Kidney (tissue), 14 donors: ENCODE measurements around the gene SH3BGRL2. TPM values are rescaled to one million over a fixed set of nuclear protein-coding genes. Genes with fewer than 3 reads are reported as not detected.
A peak's percentile ranks its signal among the peaks of the same experiment; 100 is the strongest.

Source experiments
- DNase-seq, 5 donors: peaks; one replicate each; pipeline ENCODE4 v3.0.0-alpha.2; 2013 to 2020
- FAIRE-seq: peaks from 2 replicates; lab custom pipeline; 2012; peaks lifted over from hg19 to GRCh38; lab: Jason Lieb, UNC
- H3K27ac ChIP-seq, 2 donors: one replicate each; pipeline ENCODE4 v1.7.0; 2013; ENCODE audit warnings: low read depth in 2 of 2, low read length in 2 of 2, inconsistent platforms in 1 of 2
- H3K27me3 ChIP-seq: one replicate; pipeline ENCODE4 v1.7.1; 2013; ENCODE audit warnings: low read length, inconsistent platforms; ENCODE audit not compliant: control insufficient read depth, insufficient read depth
- H3K36me3 ChIP-seq, 3 donors: one replicate each; pipeline versions ENCODE4 v1.7.0 to v1.7.1; 2013; ENCODE audit warnings: low read length in 3 of 3, control low read depth in 1 of 3, inconsistent platforms in 1 of 3; ENCODE audit not compliant: insufficient read depth in 3 of 3, control insufficient read depth in 2 of 3
- H3K4me1 ChIP-seq, 3 donors: one replicate each; pipeline versions ENCODE4 v1.7.0 to v1.7.1; 2013; ENCODE audit warnings: low read length in 3 of 3, inconsistent platforms in 1 of 3, low read depth in 1 of 3; ENCODE audit not compliant: control insufficient read depth in 2 of 3, insufficient read depth in 2 of 3
- H3K4me3 ChIP-seq, 3 donors: one replicate each; pipeline versions ENCODE4 v1.7.0 to v1.8.1; 2013; ENCODE audit warnings: low read length in 3 of 3, control low read depth in 1 of 3, inconsistent platforms in 1 of 3
- H3K9ac ChIP-seq, 3 donors: one replicate each; pipeline versions ENCODE4 v1.7.0 to v1.7.1; 2013; ENCODE audit warnings: low read length in 3 of 3, control low read depth in 1 of 3, inconsistent platforms in 1 of 3
- H3K9me3 ChIP-seq, 3 donors: one replicate each; pipeline versions ENCODE4 v1.7.0 to v1.7.1; 2013; ENCODE audit warnings: low read length in 3 of 3, control low read depth in 1 of 3, inconsistent platforms in 1 of 3; ENCODE audit not compliant: control insufficient read depth in 2 of 3, insufficient read depth in 1 of 3
- intact Hi-C: fragments of 100-400 bp; cut with DNase I; formaldehyde crosslinking; loops from one replicate; pipeline ENCODE4 v1.11.1; 2022
- polyA plus RNA-seq: library from polyadenylated mRNA; stranded (reverse); fragments of 350-450 nt; fragmentation: Illumina TruSeq; extraction: RNeasy Lipid Tissue Mini Kit (QIAGEN cat#74804); gene quantifications from one replicate; pipeline ENCODE4 v1.2.3, GENCODE V29; 2014; ENCODE audit warnings: low read depth, low replicate concordance; ENCODE audit not compliant: insufficient read depth
- total RNA-seq: library from RNA; stranded (reverse); fragmentation: NEBNext Ultra II Directional; extraction: Animal tissue kit (Norgen Biotek cat#: 25700); gene quantifications from one replicate; pipeline ENCODE4 v1.2.1, GENCODE V29; 2021
- TF ChIP-seq, protein P1 (sequence below): IDR thresholded peaks from 3 replicates; pipeline ENCODE4 v1.5.1; 2012; ENCODE audit warnings: mild to moderate bottlenecking, moderate library complexity, borderline replicate concordance; ENCODE audit not compliant: insufficient read depth; ENCODE audit errors: extremely low read depth
- donor health status: control.
- donor health status: control.
- donor health status: control.
- donor health status: control.
- donor health status: control.
- donor health status: DM: yes; HTN: yes; CAD: no.
- donor health status: Normal renal cell carcinoma (clear cell type).

SH3BGRL2 gene
- total and polyA plus RNA-seq, 2 donors from 2014 or later: 14.6 to 18.6 TPM

DNA sequence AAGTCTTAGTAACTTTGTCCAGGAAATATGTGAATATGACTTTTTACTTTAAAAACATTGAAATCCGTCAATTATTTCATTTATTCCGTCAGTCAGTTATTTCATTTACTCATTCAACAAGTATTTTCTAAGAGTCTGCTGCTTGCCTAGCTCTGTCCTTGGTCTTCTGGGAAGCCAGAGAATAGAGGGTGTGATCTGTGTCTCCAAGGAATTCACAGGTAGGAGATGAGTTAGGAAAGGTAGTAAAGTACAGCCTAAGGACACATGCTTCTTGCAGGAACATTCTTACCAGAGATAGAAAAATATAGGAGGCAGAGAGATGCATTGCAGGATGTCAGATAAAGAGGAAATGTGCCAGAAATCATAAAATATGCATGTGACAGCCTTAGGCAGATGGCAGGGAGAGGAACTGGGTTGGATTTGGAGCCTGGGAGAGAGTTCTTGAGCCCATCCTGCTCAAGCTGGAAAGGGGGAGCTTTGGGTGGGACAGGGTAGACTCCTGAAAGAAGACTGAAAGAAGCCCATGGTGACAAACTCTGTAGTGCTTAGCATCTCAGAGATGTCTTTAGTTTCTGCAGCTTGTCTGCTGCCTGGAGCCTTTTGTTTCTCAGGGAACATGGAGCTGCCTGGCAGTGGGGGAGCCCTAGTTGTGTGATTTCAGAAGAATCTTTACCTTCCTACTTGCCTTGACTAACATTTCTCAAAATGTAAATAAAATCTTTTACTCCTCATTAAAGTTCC is 3.5 kb downstream of the SH3BGRL2 start:
- intact Hi-C loops: no loop called here
- Histone ChIP-seq H3K27me3 (no peaks in the 10 kb centered on the region), H3K4me1 (peaks cover 0 to 3% (median 0%) of the 10 kb centered on the region in 3 donors), H3K9ac (no peak overlapping the region), H3K4me3 (no peak overlapping the region), H3K9me3 (no peaks in the 10 kb centered on the region), H3K27ac (no peak overlapping the region), H3K36me3 (no peaks in the 10 kb centered on the region)
- DNase-seq (no peak), FAIRE-seq (no peak)
- TF ChIP-seq, protein P1, sequence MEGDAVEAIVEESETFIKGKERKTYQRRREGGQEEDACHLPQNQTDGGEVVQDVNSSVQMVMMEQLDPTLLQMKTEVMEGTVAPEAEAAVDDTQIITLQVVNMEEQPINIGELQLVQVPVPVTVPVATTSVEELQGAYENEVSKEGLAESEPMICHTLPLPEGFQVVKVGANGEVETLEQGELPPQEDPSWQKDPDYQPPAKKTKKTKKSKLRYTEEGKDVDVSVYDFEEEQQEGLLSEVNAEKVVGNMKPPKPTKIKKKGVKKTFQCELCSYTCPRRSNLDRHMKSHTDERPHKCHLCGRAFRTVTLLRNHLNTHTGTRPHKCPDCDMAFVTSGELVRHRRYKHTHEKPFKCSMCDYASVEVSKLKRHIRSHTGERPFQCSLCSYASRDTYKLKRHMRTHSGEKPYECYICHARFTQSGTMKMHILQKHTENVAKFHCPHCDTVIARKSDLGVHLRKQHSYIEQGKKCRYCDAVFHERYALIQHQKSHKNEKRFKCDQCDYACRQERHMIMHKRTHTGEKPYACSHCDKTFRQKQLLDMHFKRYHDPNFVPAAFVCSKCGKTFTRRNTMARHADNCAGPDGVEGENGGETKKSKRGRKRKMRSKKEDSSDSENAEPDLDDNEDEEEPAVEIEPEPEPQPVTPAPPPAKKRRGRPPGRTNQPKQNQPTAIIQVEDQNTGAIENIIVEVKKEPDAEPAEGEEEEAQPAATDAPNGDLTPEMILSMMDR: no peak

- H3K27ac ChIP-seq: no peak overlapping the region
- DNase-seq: peak in 1 of 5 donors; percentile 32
- intact Hi-C loops: no loop called here
- no peaks in the 10 kb centered on the region for H3K36me3 ChIP-seq
- H3K9ac ChIP-seq: no peak overlapping the region
- no peaks in the 10 kb centered on the region for H3K27me3 ChIP-seq
- no peaks in the 10 kb centered on the region for H3K9me3 ChIP-seq
- no peak overlapping the region for H3K4me3 ChIP-seq
- TF ChIP-seq, protein P1: no peak
- H3K4me1 ChIP-seq: peaks cover 0 to 3% (median 0%) of the 10 kb centered on the region in 3 donors
- no peak for FAIRE-seq
Observed at GRCh38 chr6:79635232-79635543, 4.1 kb downstream of the SH3BGRL2 start.

GRCh38 chr6:79636673-79637072 is 5.5 kb downstream of the SH3BGRL2 start:
- no peak overlapping the region for H3K27ac ChIP-seq
- no peaks in the 10 kb centered on the region for H3K9me3 ChIP-seq
- H3K9ac ChIP-seq: no peak overlapping the region
- peaks cover 0 to 3% (median 3%) of the 10 kb centered on the region in 3 donors for H3K4me1 ChIP-seq
- no peak overlapping the region for H3K4me3 ChIP-seq
- DNase-seq (no peak), FAIRE-seq (no peak)
- TF ChIP-seq, protein P1: no peak
- intact Hi-C loops: no loop called here
- no peaks in the 10 kb centered on the region for H3K36me3 ChIP-seq
- no peaks in the 10 kb centered on the region for H3K27me3 ChIP-seq
